ENCODE measurements around the gene ACADM.
"Not testable (repeated sequence)": the region's sequence is repeated elsewhere in the genome, so short reads cannot be mapped to it uniquely, and the experiment has no call there.

Gene ACADM

DNA sequence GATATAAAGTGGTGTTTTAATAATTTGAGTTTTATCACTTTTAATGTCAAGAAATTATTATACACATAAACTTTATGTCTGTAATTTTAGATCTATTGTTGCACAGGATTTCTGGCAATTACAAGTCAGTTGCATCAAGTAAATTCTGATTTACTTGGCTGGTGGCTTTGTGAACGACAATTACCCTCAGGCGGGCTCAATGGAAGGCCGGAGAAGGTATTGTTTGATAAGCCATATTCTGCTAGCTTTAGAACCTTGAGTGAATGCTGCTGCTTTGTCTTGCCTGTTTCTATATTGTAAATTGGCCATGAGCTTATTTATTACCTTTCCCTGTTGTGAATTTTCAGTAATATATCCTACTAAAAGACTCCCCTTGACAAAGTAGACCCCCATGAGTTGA is 67.6 kb downstream of the ACADM start:
- H3K36me3 Mint-ChIP-seq, result peaks cover 33% of the 10 kb centered on the region

DNA sequence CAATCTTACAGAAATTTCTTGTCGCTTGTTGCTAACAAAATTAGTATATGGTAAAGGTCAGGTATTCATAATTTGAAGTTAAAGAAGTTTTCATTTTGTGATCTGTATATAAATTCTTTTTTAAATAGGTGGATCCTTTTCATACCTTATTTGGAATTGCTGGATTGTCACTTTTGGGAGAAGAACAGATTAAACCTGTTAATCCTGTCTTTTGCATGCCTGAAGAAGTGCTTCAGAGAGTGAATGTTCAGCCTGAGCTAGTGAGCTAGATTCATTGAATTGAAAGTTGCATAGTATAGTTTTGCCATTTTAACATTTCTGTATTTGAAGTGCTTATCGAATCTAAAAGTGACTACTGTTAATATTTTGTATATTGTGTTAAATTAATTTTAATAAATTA is 69.9 kb downstream of the ACADM start:
- Mint-ChIP-seq H3K9me3 (no peaks in the 10 kb centered on the region), H3K27ac (no peak overlapping the region), H3K4me1 (peaks cover 23% of the 10 kb centered on the region), H3K4me3 (no peak overlapping the region), H3K36me3 (peaks cover 37% of the 10 kb centered on the region), H3K27me3 (no peaks in the 10 kb centered on the region)
- ATAC-seq (ENCODE audit: low read depth) (no peak), DNase-seq (ENCODE audit: low spot score in 2 of 2) (no peak)

More for the DNA sequence above, 67.6 kb downstream of the ACADM start:
- H3K9me3 Mint-ChIP-seq, result no peaks in the 10 kb centered on the region
- DNase-seq (ENCODE audit: low spot score in 2 of 2) (no peak), ATAC-seq (ENCODE audit: low read depth) (no peak)
- peaks cover 33% of the 10 kb centered on the region for H3K4me1 Mint-ChIP-seq
- H3K27me3 Mint-ChIP-seq, result no peaks in the 10 kb centered on the region
- H3K4me3 Mint-ChIP-seq, result no peak overlapping the region
- H3K27ac Mint-ChIP-seq, result no peak overlapping the region

DNA sequence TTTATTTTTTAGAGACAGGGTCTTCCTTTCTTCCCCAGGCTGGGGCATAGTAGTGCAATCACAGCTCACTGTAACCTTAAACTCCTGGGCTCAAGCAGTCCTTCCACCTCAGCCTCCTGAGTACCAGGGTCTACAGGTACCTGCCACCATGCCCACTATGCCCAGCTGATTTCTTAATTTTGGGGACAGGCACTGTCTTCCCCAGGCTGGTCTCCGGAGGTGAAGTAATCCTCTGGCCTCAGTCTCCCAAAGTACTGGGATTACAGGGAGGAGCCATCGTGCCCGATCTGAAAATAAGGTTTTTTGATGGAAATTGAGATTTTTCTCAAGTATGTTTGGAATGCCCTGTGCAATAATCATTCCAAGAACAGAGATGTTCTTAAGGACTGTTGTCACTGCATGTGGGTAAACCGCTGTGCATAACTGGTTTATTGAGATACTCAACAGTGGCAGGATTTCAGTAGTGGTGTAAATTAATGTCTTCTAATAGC is 71.2 kb downstream of the ACADM start:
- ATAC-seq (ENCODE audit: low read depth), result no peak
- H3K36me3 Mint-ChIP-seq, result peaks cover 34% of the 10 kb centered on the region

DNA sequence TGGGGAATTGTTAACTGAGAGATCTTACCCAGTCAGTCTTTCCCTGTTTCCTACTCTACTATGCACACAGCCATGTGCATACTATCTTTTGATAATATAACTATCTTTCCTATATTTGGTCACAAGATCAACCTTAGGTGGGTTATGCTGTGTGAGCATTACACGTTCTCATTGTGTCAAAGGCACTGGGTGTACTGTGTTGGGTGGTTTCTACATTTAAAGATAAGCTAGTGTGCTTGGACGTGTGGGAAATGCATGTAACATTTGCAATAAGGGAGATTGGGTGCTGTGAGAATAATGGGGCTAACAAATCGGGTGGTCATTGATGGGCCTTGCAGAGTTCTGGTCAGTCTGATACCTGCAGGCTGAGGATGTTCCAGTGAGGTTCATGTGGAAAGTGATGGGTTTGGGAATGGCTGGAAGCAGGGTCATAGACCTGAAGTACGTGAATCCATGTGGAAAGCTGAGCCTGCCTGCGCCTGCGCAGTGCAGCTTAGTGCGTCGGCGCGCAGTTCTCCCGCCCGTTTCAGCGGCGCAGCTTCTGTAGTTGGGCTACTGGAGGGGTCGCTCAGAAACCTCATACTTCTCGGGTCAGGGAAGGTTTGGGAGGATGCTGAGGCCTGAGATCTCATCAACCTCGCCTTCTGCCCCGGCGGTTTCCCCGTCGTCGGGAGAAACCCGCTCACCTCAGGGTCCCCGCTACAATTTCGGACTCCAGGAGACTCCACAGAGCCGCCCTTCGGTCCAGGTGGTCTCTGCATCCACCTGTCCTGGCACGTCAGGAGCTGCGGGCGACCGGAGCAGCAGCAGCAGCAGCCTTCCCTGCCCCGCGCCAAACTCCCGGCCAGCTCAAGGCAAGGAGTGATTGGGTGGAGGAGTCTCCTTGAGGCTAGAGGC is 72.1 kb downstream of the ACADM start, which contains the start of gene MSH4:
Gene MSH4 (plus strand): TSS at position 507 of the 897 bp plus-strand sequence. CDS start 104 bp downstream, at position 611.
- DNase-seq (ENCODE audit: low spot score in 2 of 2), result no peak
- Mint-ChIP-seq H3K4me3 (no peak within 1 kb of the TSS), H3K36me3 (peaks cover 28% of the 10 kb centered on the region), H3K4me1 (peaks cover 11% of the 10 kb centered on the region), H3K9me3 (no peaks in the 10 kb centered on the region), H3K27ac (peak within 1 kb of the TSS; percentile 36), H3K27me3 (no peaks in the 10 kb centered on the region)
- no peak for ATAC-seq (ENCODE audit: low read depth)

More for the DNA sequence above, 71.2 kb downstream of the ACADM start:
- peaks cover 16% of the 10 kb centered on the region for H3K4me1 Mint-ChIP-seq
- H3K27ac Mint-ChIP-seq, result peak overlapping the region; percentile 36
- DNase-seq (ENCODE audit: low spot score in 2 of 2), result no peak
- H3K9me3 Mint-ChIP-seq, result no peaks in the 10 kb centered on the region
- H3K27me3 Mint-ChIP-seq, result no peaks in the 10 kb centered on the region
- no peak overlapping the region for H3K4me3 Mint-ChIP-seq

DNA sequence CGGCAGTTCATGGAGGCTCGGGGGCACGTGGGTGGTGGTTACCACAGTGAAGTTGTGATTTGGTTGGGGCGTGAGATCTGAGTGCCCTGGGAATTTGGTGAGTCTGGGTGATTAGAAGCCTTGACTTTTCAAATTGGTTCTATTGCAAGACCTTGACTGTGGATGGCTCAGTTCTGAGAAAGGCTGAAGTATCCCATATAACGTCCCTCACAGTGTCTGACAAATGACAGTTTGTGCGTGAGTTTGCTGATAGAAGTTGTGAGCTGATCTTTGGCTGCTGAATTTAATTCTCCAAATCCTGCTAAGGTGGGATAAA is 72.7 kb downstream of the ACADM start:
- peaks cover 11% of the 10 kb centered on the region for H3K4me1 Mint-ChIP-seq
- DNase-seq (ENCODE audit: low spot score in 2 of 2) (no peak), ATAC-seq (ENCODE audit: low read depth) (no peak)
- no peaks in the 10 kb centered on the region for H3K27me3 Mint-ChIP-seq
- H3K9me3 Mint-ChIP-seq, result no peaks in the 10 kb centered on the region
- peaks cover 26% of the 10 kb centered on the region for H3K36me3 Mint-ChIP-seq
- H3K27ac Mint-ChIP-seq, result no peak overlapping the region
- no peak overlapping the region for H3K4me3 Mint-ChIP-seq

DNA sequence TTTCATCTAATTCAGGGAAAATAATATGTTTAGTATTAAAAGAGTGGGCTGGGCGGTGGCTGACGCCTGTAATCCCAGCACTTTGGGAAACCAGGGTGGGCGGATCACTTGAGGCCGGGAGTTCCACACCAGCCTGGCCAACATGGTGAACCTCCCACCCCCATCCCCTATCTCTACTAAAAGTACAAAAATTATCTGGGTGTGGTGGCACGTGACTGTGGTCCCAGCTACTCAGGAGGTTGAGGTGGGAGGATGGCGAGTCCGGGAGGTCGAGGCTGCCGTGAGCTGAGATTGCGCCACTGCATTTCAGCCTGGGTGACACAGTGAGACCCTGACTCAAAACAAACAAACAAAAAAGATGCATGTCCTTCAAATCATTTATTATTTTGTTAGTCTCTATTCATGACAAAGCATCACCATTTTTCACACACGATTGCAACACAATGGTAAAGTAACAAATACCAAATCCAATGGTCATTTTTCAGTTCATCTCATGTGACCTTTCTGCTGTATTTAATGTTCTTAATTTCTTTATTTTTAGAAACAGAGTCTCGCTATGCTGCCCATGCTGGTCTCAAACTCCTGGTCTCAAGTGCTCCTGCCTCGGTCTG is 73.2 kb downstream of the ACADM start:
- no peaks in the 10 kb centered on the region for H3K9me3 Mint-ChIP-seq
- no peak overlapping the region for H3K4me3 Mint-ChIP-seq
- no peaks in the 10 kb centered on the region for H3K27me3 Mint-ChIP-seq
- H3K4me1 Mint-ChIP-seq, result peaks cover 11% of the 10 kb centered on the region
- DNase-seq (ENCODE audit: low spot score in 2 of 2) (no peak), ATAC-seq (ENCODE audit: low read depth) (no peak)
- peaks cover 26% of the 10 kb centered on the region for H3K36me3 Mint-ChIP-seq
- H3K27ac Mint-ChIP-seq, result peak overlapping the region; percentile 12

DNA sequence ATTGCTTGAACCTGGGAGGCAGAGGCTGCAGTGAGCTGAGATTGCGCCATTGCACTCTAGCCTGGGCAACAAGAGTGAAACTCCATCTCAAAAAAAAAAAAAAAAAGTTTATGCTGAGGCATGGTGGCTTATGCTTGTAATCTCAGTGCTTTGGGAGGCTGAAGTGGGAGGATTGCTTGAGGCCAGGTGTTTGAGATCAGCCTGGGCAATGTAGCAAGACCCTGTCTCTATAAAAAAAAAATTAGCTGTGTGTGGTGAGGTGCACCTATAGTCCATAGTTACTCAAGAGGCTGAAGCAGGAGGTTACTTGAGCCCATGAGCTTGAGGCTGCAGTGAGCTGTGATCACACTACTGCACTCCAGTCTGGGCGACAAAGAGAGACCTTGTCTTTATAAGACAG is 77.0 kb downstream of the ACADM start:
- not testable (repeated sequence) for DNase-seq (ENCODE audit: low spot score in 2 of 2); H3K9me3 Mint-ChIP-seq; ATAC-seq (ENCODE audit: low read depth); H3K4me1 Mint-ChIP-seq; H3K4me3 Mint-ChIP-seq; H3K27ac Mint-ChIP-seq; H3K27me3 Mint-ChIP-seq; H3K36me3 Mint-ChIP-seq

DNA sequence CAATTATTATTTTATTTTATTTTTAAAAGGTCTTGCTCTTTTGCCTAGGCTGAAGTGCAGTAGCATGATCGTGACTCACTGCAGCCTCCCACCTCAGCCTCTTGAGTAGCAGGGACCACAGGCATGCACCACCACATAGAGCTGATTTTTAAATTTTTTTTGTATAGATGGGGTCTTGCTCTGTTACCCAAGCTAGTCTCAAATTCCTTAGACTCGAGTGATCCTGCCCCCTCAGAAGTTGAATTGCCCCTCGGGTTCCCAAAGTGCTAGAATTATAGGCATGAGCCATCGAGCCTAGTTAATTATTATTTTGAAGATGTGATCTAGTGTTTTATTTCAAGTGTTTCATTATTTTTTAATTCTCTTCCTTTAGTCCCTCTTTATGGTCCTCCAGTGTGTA is 84.4 kb downstream of the ACADM start:
- Mint-ChIP-seq H3K27me3 (no peaks in the 10 kb centered on the region), H3K27ac (no peak overlapping the region), H3K36me3 (peaks cover 1% of the 10 kb centered on the region), H3K4me3 (no peak overlapping the region), H3K9me3 (no peaks in the 10 kb centered on the region), H3K4me1 (no peaks in the 10 kb centered on the region)
- DNase-seq (ENCODE audit: low spot score in 2 of 2), result no peak
- no peak for ATAC-seq (ENCODE audit: low read depth)

DNA sequence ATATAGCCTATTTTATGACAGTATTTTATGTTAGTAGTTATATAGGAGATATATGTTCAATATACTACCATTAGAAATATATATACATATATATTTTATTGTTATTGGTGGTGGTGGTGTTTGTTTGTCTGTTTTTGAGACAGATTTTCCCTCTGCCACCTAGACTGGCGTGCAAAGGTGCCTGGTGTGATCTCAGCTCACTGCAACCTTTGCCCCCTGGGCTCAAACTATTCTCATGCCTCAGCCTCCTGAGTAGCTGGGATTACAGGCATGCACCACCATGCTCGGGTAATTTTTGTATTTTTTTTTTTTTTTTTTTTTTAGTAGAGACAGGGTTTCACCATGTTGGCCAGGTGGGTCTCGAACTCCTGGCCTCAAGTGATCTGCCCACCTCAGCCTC is 85.6 kb downstream of the ACADM start:
- H3K4me3 Mint-ChIP-seq; H3K27me3 Mint-ChIP-seq; DNase-seq (ENCODE audit: low spot score in 2 of 2); H3K4me1 Mint-ChIP-seq; H3K27ac Mint-ChIP-seq; H3K9me3 Mint-ChIP-seq; H3K36me3 Mint-ChIP-seq; ATAC-seq (ENCODE audit: low read depth): not testable (repeated sequence)

DNA sequence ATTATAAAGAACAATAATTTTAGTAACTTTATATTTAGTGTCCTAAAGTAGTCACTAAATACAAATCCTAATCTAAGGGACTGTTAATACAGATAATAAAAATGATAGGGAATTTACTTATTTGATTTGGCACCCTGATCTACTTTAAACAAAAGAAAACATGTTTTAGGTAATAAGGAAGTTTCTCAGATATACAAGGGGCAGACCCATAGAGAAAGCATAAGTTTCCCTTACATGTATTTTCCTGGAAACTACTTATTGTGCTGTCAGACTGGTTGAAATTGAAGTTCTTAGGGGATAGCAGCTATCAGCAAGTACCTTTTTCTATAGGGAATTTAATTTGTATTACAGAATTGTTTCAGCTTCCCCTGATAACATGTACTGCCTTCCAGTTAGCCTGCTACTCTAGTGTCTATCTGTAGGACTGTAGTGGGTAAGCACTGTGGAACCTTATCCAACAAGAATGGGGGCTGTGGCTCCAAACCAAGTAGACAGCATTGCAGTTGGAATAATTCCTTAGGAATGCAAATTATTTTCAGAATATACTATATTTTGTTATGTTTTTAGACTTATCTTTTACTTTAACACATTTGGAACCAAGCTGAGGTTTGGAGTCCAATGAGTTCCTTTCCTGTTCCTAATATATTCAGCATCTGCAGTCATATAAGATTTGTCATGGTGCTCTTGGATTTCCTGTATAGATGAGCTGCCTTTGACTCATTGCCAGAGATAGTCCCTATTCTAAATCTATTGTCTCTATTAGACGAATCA is 86.9 kb downstream of the ACADM start:
- no peaks in the 10 kb centered on the region for H3K9me3 Mint-ChIP-seq
- ATAC-seq (ENCODE audit: low read depth), result no peak
- no peaks in the 10 kb centered on the region for H3K27me3 Mint-ChIP-seq
- DNase-seq (ENCODE audit: low spot score in 2 of 2), result no peak
- H3K36me3 Mint-ChIP-seq, result peaks cover 1% of the 10 kb centered on the region
- no peak overlapping the region for H3K4me3 Mint-ChIP-seq
- H3K27ac Mint-ChIP-seq, result no peak overlapping the region
- no peaks in the 10 kb centered on the region for H3K4me1 Mint-ChIP-seq

DNA sequence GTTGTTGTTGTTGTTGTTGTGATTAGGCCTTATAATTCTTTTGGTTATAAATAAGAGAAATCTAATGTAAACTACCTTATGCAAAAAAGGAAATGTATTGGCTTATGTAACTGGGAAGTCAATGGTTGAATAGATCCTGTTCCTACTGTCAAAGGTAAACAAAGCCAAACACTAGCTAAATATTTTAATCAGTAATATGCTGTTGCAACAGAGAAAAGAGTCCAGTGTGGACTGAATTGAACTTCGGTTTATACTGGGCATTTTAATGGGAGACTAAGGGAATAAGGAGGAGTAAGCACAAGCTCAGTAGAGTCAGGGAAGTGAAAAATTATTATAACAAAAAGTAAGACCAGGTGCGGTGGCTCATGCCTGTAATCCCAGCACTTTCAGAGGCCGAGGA is 87.6 kb downstream of the ACADM start:
- H3K36me3 Mint-ChIP-seq, result peaks cover 1% of the 10 kb centered on the region
- no peaks in the 10 kb centered on the region for H3K27me3 Mint-ChIP-seq
- no peak overlapping the region for H3K27ac Mint-ChIP-seq
- H3K4me3 Mint-ChIP-seq, result no peak overlapping the region
- ATAC-seq (ENCODE audit: low read depth) (no peak), DNase-seq (ENCODE audit: low spot score in 2 of 2) (no peak)
- no peaks in the 10 kb centered on the region for H3K4me1 Mint-ChIP-seq
- no peaks in the 10 kb centered on the region for H3K9me3 Mint-ChIP-seq
